ENCODE measurements around the gene UIMC1.
"Not testable (repeated sequence)": the region's sequence is repeated elsewhere in the genome, so short reads cannot be mapped to it uniquely, and the experiment has no call there.

UIMC1 gene

DNA sequence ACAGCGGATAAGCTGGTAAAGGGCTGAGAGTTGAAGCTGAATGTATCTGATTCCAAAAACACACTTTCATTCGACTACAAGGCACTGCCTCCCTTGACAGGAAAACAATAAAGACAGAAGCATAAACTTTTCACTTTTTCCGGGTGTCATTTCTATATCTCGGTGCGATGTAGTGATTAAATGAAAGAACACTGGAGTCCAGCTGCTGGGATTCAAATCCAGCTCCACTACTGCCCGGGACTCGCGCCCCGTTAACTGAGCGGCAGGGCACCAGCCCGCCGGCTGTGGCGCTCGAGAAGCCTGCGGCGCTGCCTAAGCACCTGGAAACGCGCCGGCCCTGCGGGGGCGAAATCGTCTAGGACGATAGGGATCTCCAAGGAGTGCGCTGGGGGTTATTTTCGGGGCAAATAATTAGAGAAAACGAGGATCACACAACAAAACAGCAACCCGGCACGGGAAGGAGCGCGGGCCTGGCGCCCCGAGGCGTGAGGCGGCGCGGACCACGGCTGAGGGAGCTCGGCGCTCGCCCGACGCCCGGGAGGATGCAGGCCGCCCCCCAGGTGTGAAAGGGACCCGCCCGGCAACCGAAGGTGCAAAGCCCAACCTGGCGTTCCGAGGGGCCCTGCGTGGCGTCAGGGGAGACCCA lies 837 bp downstream of the UIMC1 start:
- DNase-seq (ENCODE audit: low spot score), result peak; percentile 71

DNA sequence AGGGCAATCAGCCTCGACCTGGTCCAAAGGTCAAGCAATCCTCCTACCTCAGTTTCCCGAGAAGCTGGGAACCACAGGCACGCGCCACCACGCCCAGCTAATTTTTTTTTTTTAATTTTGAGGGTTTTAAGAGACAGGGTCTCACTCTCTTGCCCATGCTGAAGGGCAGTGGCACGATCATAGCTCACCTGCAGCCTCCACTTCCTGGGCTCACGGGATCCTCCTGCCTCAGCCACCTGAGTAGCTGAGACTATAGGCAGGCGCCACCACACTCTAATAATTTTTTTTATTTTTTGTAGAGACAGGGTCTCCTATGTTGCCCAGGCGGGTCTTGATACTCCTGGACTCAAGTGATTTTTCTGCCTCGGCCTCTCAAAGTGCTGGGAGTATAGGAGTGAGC lies 1.6 kb downstream of the UIMC1 start:
- DNase-seq (ENCODE audit: low spot score), result no peak

DNA sequence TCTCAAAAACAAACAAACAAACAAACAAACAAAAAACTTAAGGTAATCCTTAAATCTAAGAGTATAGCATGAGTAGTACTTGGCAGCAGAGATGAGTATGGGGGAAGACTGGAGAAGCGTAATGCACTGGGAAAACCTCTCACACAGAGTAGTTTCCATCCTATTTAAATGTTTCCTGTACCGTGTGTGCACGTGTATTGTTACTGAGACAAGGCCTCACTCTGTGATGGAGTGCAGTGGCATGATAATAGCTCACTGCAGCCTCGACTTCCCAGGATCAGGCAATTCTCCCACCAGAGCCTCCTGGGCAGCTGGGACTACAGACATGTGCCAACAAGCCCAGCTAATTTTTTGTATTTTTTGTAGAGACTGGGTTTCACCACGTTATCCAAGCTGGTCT lies 2.9 kb downstream of the UIMC1 start:
- DNase-seq (ENCODE audit: low spot score), result no peak

GRCh38 chr5:176999526-176999925 lies 7.1 kb downstream of the UIMC1 start:
- DNase-seq (ENCODE audit: low spot score), result not testable (repeated sequence)

- DNase-seq (ENCODE audit: low spot score), result no peak
Observed at GRCh38 chr5:176998828-176999227, 7.8 kb downstream of the UIMC1 start.

GRCh38 chr5:176996780-176997179 lies 9.8 kb downstream of the UIMC1 start:
- DNase-seq (ENCODE audit: low spot score), result no peak

GRCh38 chr5:176995896-176996767 lies 10.4 kb downstream of the UIMC1 start:
- DNase-seq (ENCODE audit: low spot score), result no peak

DNA sequence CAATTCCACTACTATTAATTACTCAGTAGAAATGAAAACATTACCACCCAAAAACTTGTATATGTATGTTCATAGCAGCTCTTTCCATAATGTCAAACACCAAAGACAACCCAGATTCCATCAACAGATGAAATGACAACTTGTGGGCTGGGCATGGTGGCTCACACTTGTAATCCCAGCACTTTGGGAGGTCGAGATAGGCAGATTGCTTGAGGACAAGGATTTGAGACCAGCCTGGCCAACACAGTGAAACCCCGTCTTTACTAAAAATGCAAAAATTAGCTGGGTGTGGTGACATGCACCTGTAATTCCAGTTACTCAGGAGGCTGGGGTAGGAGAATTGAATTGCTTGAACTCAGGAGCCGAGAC lies 11.5 kb downstream of the UIMC1 start:
- DNase-seq (ENCODE audit: low spot score), result no peak

- peak; percentile 26 for DNase-seq (ENCODE audit: low spot score)
Observed at GRCh38 chr5:176994460-176995121, 12.0 kb downstream of the UIMC1 start.

GRCh38 chr5:176993081-176993480 lies 13.5 kb downstream of the UIMC1 start:
- not testable (repeated sequence) for DNase-seq (ENCODE audit: low spot score)

- no peak for DNase-seq (ENCODE audit: low spot score)
Observed at GRCh38 chr5:176987583-176987982, 19.0 kb downstream of the UIMC1 start.

- DNase-seq (ENCODE audit: low spot score), result no peak
Observed at GRCh38 chr5:176986280-176986679, 20.3 kb downstream of the UIMC1 start.

- DNase-seq (ENCODE audit: low spot score), result no peak
Observed at GRCh38 chr5:176985516-176985915, 21.1 kb downstream of the UIMC1 start.

GRCh38 chr5:176984176-176984575 lies 22.4 kb downstream of the UIMC1 start:
- DNase-seq (ENCODE audit: low spot score), result not testable (repeated sequence)

GRCh38 chr5:176983593-176983992 lies 23.0 kb downstream of the UIMC1 start:
- not testable (repeated sequence) for DNase-seq (ENCODE audit: low spot score)

DNA sequence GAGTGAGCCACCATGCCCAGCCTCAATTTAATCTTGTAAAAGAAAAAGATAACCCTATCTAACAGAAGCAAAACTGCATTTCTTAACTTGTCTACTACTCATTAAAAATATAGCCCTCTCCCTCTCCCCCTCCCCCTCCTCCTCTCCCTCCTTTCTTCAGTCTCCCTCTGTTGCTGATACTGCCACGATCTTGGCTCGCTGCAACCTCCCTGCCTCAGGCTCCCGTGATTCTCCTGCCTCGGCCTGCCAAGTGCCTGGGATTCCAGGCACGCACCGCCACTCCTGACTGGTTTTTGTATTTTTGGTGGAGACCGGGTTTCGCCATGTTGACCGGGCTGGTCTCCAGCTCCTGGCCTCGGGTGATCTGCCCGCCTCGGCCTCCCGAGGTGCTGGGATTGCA lies 23.5 kb downstream of the UIMC1 start:
- not testable (repeated sequence) for DNase-seq (ENCODE audit: low spot score)

DNA sequence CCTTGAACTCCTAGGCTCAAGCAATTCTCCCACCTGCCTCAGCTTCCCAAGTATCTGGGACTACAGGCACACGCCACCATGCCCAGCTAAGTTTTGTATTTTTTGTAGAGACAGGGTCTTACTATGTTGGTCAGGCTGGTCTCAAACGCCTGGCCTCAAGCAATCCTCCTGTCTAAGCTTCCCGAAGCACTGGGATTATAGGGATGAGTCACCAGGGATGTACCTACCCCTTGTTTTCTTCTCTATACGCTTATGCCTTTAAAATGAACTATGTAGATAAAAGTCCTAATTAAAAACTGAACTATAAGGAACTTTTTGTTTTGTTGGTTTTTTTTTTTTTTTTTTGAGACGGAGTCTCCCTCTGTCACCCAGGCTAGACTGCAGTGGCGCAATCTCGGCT lies 25.8 kb downstream of the UIMC1 start:
- no peak for DNase-seq (ENCODE audit: low spot score)

- DNase-seq (ENCODE audit: low spot score), result no peak
Observed at GRCh38 chr5:176979669-176980068, 26.9 kb downstream of the UIMC1 start.

GRCh38 chr5:176965633-176966032 lies 40.9 kb downstream of the UIMC1 start:
- no peak for DNase-seq (ENCODE audit: low spot score)

DNA sequence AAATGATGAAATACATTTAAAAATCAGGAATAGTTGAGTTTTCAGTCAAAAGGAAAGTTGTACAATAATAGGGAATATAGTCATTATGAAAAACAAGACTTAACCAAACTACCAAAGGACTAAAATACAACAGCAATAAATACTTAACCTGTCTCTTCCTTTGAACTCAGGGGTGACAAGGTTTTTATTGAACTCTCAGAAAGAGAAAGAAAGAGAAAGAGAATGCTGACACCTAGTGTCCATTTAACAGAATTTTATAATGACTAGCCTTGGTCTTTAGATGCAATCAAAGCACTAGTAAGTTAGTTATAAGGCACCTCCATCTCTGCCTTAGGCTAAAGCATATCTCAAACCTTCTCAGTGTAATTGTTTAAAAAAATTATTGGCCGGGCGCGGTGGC lies 47.5 kb downstream of the UIMC1 start:
- peak; percentile 55 for DNase-seq (ENCODE audit: low spot score)

DNA sequence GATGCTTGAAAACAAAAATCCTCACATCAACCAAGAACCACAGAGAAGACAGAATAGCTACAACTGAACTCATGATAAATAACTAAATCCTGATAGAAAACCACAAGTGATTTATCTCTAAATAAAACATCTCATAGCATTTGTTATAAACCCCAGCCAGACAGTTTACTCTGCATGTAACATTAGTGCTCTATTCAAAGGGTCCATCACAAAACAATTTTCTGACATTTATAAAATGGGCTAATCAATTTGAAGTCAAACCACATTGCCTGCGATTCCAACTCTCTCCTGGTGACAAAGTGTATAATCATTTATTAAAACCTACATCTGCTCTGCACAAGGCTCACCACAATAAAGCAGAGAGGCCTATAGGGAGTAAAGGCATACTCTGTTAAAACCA lies 49.8 kb downstream of the UIMC1 start:
- no peak for DNase-seq (ENCODE audit: low spot score)

DNA sequence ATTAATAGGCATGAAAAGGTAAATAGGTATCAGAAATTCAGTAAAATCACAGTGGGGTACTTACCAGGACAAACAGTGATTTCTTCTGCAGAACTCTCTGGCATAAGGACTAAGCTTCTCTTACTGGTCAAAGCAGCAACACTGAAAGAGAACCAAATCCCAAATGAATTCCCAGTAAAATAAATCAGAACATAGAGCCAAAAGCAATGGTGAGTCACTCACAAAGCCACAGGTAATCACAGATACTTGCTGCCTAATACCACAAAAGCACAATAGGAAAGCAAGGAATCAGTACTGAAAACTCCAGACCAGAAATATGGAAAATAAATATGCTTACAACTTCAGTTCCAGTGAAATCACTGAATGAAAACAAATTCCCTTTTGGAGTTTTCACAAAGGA lies 50.7 kb downstream of the UIMC1 start:
- DNase-seq (ENCODE audit: low spot score), result no peak

DNA sequence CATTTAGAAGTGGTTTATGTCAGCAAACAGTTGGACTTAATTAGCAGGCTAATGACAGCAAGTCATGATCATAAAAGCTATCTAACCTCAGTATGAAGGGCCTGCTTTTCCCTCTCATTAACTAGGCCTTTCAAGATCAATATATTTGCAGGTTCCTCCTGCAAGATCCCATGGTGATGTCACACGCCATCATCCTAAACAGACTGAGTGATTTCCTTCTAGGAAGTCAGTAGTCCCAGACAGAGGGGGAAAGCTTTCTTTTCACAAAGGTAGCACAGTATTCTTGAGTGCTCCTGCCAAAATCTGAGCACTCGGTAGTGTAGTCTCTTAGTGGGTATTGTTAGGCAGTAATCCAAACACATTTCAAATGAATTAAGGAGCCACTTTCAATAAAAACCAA lies 52.5 kb downstream of the UIMC1 start:
- DNase-seq (ENCODE audit: low spot score), result no peak
